Endothelial cell of umbilical vein (primary cell): ENCODE results near the gene COPRS.

Experiments
- EZH2 ChIP-seq: IDR thresholded peaks from 2 replicates; pipeline ENCODE4 v1.6.1; 2012; ENCODE audit warnings: borderline replicate concordance, low read depth, mild to moderate bottlenecking, moderate library complexity, low read length, inconsistent platforms; ENCODE audit not compliant: severe bottlenecking
- FOS ChIP-seq: IDR thresholded peaks from 2 replicates; pipeline ENCODE4 v1.6.1; 2011; ENCODE audit warnings: mild to moderate bottlenecking, low read length, moderate library complexity, borderline replicate concordance; ENCODE audit not compliant: insufficient read depth
- JUN ChIP-seq: IDR thresholded peaks from 2 replicates; pipeline ENCODE4 v1.6.1; 2011; ENCODE audit warnings: borderline replicate concordance, low read depth; ENCODE audit not compliant: insufficient read length, insufficient read depth
- MYC ChIP-seq: IDR thresholded peaks from one replicate; pipeline ENCODE4 v1.6.1; 2011; ENCODE audit warnings: mild to moderate bottlenecking, low read depth, low read length
- POLR2A ChIP-seq: IDR thresholded peaks from 2 replicates; pipeline ENCODE4 v1.6.1; 2012; ENCODE audit warnings: low read depth, mild to moderate bottlenecking, control low read depth, low read length
- POLR2AphosphoS5 ChIP-seq: IDR thresholded peaks from 2 replicates; pipeline ENCODE4 v1.6.1; 2012; ENCODE audit warnings: low read depth, mild to moderate bottlenecking, control low read depth, low read length, moderate library complexity; ENCODE audit not compliant: insufficient read depth
- TF ChIP-seq, protein P1 (sequence below): IDR thresholded peaks from 2 replicates; pipeline ENCODE4 v1.6.1; 2011; ENCODE audit not compliant: insufficient read depth, insufficient read length
- TF ChIP-seq, protein P2 (sequence below), 2 donors: IDR thresholded peaks; 1 replicate in 1 of 2; 2 replicates in 1 of 2; pipeline ENCODE4 v1.5.1; 2011; ENCODE audit warnings: low read length in 2 of 2, mild to moderate bottlenecking in 2 of 2, moderate library complexity in 2 of 2, control low read depth in 1 of 2, inconsistent platforms in 1 of 2, low read depth in 1 of 2; ENCODE audit not compliant: insufficient read depth in 1 of 2; ENCODE audit errors: extremely low read depth in 1 of 2

DNA sequence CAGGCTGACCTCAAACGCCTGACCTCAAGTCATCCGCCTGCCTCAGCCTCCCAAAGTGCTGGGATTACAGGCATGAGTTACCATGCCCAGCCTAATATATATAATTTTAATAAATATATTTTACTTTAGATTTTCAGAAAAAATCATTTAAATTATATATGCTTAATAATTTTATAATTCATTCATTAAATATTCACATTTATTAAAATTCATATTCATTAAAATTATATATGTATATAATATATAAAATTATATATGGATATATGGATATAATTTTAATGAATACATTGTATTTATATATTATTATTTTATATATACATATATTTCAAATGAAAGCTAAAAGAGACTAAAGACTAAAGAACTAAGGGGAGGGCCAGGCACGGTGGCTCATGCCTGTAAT lies 29.4 kb downstream of the COPRS start:
- TF ChIP-seq FOS (no peak), POLR2A (no peak), EZH2 (no peak), MYC (no peak), JUN (no peak), POLR2AphosphoS5 (no peak)
- TF ChIP-seq, protein P1, sequence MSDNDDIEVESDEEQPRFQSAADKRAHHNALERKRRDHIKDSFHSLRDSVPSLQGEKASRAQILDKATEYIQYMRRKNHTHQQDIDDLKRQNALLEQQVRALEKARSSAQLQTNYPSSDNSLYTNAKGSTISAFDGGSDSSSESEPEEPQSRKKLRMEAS: no peak
- TF ChIP-seq, protein P2, sequence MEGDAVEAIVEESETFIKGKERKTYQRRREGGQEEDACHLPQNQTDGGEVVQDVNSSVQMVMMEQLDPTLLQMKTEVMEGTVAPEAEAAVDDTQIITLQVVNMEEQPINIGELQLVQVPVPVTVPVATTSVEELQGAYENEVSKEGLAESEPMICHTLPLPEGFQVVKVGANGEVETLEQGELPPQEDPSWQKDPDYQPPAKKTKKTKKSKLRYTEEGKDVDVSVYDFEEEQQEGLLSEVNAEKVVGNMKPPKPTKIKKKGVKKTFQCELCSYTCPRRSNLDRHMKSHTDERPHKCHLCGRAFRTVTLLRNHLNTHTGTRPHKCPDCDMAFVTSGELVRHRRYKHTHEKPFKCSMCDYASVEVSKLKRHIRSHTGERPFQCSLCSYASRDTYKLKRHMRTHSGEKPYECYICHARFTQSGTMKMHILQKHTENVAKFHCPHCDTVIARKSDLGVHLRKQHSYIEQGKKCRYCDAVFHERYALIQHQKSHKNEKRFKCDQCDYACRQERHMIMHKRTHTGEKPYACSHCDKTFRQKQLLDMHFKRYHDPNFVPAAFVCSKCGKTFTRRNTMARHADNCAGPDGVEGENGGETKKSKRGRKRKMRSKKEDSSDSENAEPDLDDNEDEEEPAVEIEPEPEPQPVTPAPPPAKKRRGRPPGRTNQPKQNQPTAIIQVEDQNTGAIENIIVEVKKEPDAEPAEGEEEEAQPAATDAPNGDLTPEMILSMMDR (IDR thresholded peaks at IDR 0.05; ENCODE audit: extremely low read depth in 1 of 2, insufficient read depth in 1 of 2, low read depth in 1 of 2, low read length in 2 of 2): no peak
